Frontal cortex (tissue), 4 donors: ENCODE results near the gene ADARB2. TPM values are rescaled to one million over a fixed set of nuclear protein-coding genes. Genes with fewer than 3 reads are reported as not detected.
A peak's percentile ranks its signal among the peaks of the same experiment; 100 is the strongest.
"Not testable (repeated sequence)": the region's sequence is repeated elsewhere in the genome, so short reads cannot be mapped to it uniquely, and the experiment has no call there.

Source experiments
- DNase-seq, 2 donors: peaks; one replicate each; pipeline ENCODE4 v3.0.0; 2012; ENCODE audit warnings: low spot score in 2 of 2
- FAIRE-seq: peaks from 2 replicates; lab custom pipeline; 2012; peaks lifted over from hg19 to GRCh38; lab: Jason Lieb, UNC
- total RNA-seq: library from RNA; depleted of rRNA; stranded (reverse); fragments of >200 nt; gene quantifications from one replicate; pipeline ENCODE4 v1.2.3, GENCODE V29; 2014
- donor health status: control.
- donor health status: control.
- donor health status: control.

Gene ADARB2
- total RNA-seq, 1 donor from 2014 or later: 3.3 TPM

DNA sequence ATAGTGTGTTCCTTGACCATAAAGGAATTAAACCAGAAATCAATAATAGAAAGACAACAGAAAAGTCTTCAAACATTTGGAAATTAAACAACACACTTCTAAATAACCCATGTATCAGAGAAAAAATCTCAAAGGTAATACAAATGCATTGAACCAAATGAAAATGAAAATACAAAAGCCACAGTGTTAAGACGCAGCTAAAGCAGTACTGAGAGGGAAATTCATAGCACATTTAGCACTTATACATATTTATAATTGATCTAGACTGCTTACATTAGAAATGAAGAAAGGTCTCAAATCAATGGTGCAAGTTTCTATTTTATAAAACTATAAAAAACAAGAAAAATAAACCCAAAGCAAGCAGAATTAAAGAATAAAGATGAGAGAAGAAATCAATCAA, 306.1 kb downstream of the ADARB2 start:
- DNase-seq (no peak), FAIRE-seq (no peak)

DNA sequence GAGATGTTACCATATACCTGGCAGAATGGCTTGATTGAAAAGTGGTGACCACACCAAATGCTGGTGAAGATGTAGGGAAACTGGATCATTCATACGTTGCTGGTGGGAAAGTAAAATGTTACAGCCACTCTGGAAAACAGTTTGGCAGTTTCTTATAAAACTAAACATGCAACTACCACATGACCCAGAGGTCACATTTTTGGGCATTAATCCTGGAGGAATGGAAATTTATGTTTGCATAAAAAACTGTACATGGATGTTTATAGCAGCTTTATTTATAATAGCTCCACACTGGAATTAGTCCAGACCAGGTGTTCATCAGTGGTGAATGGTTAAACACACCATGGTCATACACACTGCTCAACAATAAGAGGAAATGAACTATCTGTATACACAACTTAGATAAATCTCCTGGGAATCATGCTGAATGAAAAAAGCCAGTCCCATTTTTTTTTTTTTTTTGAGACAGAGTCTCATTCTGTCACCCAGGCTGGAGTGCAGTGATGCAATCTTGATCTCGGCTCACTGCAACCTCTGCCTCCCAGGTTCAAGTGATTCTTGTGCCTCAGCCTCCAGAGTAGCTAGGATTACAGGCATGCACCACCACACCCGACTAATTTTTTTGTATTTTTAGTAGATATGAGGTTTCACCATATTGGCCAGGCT, 309.7 kb downstream of the ADARB2 start:
- FAIRE-seq, DNase-seq: not testable (repeated sequence)

DNA sequence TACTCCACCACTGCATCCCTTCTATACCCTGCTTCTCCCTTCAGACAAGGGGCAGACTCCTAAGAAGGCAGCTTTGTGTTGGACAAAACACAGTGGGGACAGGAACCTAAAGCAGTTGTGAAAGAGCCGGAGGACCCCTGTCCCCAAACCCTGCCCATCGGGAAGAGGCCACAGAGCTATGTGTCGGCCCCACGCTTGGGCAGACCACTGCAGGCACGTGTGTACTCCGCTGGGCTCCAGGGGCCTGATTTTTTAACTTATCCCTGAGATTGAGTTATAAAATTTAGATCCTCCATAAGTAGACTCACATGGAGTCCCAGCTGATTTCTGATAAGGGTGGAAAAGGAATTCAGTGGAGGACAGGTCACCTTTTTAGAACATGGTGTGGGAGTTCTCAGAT, 310.5 kb downstream of the ADARB2 start:
- FAIRE-seq: no peak
- DNase-seq: no peak

DNA sequence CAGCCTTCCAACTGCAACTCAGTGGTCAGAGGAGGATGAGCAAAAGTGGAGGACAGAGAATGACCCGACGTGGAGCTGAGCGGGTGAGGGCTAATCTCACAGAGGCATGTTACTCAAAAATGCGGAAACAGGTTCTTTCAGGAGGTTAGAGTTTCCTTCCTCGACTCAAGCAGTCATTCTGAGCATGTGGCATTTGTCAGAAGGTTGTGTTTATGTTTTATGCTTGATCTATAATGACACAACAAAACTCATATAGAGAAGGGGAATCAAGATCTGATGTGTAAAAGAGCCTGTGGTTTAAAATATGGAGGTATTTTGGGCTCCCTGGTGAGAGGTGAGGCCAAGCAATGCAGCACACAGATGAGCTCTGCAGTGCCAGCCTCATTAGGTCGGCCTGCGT, 311.4 kb downstream of the ADARB2 start:
- FAIRE-seq (no peak), DNase-seq (no peak)

DNA sequence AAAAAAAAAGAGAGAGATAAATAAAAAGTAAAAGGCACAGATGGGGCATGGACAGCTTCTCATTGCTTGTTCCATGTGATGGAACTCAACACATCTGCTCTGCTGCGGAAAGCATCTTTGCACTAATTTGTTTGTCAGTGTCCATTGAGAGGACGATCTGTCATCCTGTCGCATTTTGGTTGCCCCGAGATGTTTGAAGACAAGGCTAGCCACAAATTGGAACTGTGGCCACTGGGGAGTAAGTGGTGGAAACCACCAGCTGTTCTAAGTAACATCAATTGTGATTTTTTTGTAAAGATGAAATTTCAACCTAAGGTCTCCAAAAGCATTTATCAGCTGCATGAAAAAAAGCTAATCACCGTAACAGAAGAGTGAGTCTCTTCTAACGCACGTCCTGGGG, 312.7 kb downstream of the ADARB2 start:
- DNase-seq: no peak
- FAIRE-seq: no peak

DNA sequence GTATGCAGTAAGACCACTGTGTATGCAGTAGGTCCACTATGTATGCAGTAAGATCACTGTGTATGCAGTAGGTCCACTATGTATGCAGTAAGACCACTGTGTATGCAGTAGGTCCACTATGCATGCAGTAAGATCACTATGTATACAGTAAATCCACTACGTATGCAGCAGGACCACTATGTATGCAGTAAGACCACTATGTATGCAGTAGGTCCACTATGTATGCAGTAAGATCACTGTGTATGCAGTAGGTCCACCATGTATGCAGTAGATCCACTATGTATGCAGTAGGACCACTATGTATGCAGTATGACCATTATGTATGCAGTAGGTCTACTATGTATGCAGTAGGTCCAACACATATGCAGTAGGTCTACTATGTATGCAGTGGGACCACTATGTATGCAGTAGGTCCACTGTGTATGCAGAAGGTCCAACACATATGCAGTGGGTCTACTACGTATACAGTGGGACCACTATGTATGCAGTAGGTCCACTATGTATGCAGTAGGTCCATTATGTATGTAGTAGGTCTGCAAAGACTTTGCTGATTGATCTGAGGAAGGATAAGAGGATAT, 313.6 kb downstream of the ADARB2 start:
- FAIRE-seq (no peak), DNase-seq (no peak)

DNA sequence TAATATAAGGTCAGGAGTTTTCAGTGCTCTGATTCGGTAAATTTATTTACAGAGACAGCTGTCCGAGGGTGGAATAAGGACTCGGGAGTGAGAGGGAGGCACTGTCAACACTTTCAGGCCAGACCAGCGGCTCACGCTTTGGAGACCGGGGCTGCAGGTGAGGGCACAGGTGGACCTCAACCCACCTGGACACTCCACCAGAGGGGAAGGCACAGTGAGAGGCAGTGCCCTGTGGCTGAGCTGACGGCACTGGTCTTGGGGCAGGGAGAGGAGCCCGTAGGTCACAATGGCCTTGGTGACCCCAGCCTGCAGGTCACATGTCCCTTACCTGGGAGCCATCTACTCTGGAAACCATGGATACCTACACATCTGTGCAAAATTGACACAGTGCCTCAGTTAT, 315.1 kb downstream of the ADARB2 start:
- FAIRE-seq (no peak), DNase-seq (no peak)

DNA sequence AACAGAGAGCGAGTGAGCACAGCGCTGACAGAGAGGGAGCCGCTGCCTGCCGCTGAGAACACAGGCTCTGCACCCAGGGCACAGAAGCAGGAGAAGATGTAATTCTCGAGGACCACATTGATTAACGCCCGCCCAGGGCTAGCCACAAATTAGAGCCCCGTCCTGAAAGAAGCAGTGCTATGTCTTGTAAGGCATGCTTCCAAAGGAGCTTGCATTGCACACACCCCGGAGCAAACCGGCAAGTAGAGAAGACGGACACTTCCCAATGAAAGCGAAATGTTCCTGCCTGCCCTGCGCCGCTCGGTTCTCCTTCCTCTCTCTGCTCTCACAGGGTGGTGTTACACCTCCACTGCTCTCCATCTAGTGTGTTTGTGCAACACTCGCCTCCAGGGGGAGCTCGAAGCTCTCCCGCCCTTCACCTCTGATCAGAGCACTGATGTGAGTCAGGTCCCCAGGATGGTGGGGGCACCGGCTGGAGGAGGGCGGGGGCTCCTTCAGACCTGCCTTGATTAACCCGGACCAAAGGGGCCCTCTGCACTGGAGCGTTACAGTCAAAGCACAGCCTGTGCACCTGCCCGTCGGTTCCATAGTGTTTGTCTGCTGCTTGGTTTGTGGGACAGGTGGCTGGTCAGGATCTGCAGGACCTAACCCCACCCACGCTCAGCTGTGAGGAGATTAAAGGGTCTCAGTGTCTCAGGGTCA, 316.5 kb downstream of the ADARB2 start:
- DNase-seq: peak in 1 of 2 donors; percentile 70
- no peak for FAIRE-seq

DNA sequence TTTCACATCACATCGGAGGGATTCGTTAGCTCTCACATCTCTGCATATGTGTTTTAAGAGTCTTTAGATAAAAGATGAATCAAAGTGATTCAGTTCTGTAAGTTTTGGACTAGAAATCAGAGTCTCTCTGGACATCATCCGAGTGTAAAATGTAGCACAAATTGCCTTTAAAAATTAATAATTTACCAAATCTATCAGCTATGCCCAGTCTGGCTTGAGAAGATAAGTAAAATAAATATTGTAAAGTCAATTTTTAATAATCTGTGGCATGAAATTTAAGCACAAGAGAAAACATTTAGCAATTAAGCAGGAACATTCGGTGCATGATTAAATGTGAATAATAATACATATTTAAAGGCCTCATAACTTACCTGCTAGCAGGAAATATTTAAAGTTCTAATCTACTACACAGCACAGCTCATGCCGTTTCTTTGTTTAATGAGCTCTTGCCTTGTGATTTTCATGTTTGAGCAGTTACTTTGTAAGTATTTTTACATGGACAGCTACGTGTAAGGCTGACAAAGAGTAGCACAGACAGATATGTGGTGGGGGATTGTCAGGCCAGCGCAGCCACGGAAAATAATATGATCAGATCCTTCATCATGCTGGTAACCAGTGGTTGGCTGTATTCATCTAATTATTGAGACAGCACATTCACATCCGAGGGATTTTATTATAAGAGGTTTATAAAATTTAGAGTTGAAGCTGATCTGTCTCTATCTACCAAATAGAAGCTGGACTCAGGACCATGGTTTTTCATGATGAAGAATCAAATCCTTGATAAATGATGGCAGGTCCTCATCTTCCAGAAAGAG, 317.3 kb downstream of the ADARB2 start:
- DNase-seq: no peak

DNA sequence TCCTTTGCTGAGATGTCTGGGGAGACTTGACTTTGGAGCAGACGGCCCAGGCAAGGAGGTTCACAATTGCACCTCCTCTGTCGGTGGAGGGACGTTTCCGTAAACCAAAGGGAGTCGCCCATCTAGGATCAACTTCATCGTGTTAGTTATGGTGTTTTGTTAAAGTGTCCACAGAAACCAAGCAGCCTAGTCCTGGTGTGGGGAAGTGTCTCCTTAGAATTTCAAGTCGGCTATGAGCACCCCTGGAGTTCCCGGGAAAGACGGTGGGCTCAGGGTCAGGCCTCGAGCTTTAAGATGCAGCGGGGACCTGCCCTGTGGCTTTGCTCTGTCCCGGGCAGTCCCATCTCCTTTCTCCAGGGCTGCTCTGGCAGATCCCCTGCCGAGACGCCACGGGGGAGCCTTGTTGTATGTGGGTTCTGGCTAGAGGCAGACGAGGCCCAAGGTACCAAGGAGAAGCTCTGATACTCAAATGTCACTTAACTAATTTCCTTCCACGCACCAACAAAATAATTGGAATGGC, 319.2 kb downstream of the ADARB2 start:
- DNase-seq (no peak), FAIRE-seq (no peak)

More for the DNA sequence above, 317.3 kb downstream of the ADARB2 start:
- FAIRE-seq: no peak

DNA sequence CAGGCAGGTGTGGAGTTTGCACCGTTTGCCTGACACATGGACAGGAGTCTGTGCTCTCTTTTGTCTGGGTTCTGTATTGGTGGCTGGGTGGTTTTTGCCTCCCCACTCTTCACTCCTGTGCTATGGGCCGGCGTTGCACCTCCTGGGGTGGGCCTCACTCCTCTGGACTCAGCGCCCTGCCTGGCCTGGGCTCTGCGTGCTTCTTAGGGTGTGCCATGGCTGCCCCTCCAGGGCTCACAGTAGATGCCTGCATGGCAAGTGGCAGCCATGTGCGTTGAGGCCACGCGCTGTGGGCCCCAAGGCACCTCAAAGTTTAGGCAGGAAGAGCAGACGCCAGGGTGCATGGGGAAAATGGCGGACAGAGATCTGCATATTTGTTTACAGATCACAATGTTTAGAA, 319.8 kb downstream of the ADARB2 start:
- DNase-seq (no peak), FAIRE-seq (no peak)

DNA sequence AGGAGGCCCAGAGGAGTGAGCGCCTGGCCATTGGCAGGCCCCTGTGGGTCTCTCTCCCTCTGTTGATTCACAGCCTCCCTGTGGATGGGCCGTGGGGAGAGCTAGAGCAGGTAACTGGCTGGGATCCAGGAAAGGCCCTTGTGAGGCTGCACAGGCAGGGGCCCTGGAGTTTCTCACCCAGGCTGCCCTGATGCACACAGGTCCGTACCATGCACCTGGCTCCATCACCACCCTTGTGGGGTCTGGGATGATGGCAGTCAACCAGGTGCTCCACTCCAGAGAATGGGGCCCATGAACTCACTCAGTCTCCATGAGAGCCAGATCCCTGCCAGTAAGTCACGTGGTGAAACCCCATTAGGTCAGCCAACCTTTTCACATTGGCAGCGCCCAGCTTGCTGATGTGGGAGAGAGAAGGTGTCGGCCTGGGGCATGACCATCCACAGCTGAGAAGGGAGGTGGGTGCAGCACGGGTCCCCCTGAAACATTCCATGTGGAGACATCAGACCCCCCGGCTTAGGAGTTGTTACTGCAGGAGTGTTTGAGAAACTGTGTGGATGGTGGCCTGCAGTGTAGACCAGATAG, 320.8 kb downstream of the ADARB2 start:
- DNase-seq: no peak
- no peak for FAIRE-seq

DNA sequence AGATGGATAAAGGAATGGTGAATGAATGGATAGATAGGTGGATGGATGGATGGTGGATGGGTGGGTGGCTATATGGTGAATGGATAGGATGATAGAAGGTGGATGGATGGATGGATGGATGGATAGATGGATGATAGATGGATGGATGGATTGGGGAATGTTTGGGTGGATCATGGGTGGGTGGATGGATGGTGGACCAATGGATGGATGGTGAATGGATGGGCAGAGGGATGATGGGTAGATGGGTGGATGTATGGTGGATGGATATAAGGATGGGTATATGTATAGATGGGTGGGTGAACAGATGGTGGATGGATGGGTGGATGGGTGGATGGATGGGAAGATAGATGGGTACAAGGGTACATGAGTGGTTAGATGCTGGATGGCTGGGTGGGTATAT, 322.4 kb downstream of the ADARB2 start:
- FAIRE-seq: no peak

DNA sequence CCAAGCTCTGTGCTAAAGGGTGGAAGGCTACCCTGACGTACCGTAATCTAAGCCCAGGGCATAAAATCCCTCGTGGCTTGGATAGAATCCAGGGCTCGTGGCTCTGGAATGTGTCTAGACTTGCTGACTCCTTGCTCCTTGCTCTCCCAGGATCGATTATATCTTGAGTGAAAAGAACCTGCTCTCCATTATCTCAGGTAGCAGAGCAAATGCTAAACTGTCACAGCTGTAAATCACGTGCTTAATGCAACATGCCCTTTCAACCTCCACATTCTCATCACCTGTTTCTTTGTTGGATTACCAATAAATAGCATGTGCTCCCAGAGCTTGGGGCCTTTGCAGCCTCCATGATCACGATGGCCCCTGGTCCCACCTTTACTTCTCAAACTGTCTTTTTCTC, 323.0 kb downstream of the ADARB2 start:
- DNase-seq, FAIRE-seq: not testable (repeated sequence)

More for the DNA sequence above, 322.4 kb downstream of the ADARB2 start:
- DNase-seq: no peak

DNA sequence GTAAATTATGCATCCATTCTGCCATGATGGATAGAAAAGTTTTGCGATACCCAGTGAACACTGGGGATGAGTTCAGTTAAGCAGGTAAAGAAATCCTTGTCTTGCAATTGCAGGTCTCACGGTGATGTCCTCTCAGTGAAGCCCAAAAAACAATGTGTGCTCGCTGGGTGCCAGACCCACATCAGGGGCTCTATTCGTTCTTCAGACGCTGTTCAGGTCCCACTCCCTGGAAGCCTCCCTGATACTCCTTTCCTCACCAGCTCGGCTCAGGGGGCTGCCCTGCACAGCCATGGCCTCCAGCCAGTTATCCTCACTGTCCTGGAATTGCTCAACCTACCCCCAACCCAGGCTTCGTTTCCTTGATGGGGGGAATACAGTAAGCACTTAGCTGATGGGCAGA, 323.5 kb downstream of the ADARB2 start:
- DNase-seq (no peak), FAIRE-seq (no peak)

DNA sequence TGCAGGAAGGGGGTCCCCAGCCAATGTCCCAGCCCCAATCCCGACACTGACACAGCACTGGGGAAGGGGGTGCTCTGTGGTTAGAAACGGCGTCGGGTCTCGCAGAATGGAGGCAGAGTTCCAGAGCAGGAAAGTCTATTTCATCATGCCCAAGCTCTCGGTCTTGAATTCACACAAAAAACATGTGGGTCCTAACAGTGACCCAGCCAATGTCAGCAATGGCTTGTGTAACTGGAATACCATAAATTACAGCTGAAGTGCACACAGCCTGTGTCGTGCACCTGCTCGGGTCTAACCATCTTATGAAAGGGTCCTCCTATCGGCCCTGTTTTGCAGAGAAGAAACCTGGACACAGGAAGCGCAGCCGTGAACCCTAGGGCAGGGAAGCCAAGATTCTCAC, 324.1 kb downstream of the ADARB2 start:
- no peak for FAIRE-seq
- DNase-seq: no peak

DNA sequence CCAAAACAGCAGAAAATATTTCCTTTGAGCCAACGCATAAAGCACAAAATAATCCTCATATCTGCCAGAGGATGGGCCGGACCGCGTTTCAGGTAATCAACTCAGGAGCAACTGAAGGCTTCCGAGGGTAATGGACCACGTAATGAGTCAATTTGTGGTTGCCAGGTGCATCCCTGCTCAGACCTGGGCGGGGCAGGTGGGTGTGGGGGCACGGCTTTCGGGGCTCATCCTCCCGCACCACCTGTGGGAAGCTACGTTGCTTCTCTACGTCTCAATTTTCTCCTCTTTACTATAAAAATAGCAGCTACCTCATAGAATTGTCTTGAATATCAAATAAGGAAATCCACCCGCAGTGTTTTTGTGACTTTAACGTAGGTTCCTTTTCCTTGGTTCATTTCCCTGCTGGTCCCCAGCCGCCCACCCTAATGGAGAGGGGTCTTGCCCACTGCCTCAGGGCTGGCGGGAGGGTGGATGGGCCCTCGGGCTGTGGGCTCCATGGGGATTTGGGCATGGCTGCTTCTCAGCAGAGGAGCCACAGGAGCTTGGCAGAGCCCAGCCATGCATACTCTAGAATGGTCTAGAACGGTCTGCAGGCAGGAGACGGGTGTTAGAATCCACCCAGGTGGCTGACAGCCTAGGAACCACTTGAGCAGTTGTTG, 324.7 kb downstream of the ADARB2 start:
- FAIRE-seq (no peak), DNase-seq (no peak)

DNA sequence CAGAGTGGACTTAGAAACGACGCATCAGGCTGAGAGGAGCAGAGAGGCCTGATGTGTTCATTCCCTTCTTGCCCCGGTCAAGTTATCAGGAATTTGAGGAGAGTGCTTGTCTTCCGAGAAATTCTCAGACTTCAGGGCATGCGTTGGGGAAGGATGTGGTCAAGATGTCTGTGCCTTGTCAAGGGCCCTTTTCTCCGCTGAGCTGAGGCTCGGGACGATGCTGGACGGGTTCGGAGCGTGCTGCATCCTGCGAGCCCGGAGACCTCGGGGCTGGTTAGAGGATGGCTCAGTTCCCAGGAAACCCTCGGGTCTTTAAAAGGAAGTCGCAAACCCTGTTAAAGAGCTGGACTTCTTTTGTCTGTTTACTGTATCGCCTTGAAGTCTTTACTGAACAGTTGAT, 325.4 kb downstream of the ADARB2 start:
- DNase-seq (no peak), FAIRE-seq (no peak)

DNA sequence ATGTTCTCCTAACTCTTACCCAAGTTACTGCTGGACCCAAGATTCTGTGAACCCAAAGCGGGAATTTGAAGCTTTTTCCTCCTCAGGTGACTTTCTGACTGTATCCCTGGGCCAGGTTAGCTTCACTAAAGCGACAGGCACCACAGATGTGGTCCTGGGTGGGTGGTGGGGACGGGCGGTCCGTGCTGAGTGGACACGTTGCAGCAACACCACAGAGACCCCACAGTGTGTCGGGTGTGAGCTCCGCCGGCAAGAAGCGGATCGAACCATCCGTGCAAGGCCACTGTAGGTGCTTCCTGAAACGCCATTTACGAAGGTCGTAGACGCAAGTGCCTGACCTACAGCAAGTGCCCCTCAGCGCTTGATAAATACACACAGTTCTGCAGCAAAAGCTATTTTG, 325.9 kb downstream of the ADARB2 start:
- DNase-seq (no peak), FAIRE-seq (no peak)
